SK-N-SH treated with all-trans-retinoic acid at 6 μM for 48 hours (cell line): Measurements from ENCODE around the gene VAT1L.

Experiments used
- ATAC-seq: fragments of 200-7000 bp; cut with Tn5 transposase; 3 replicates; pipeline ENCODE4 v1.9.1; 2020; ENCODE audit warnings: mild to moderate bottlenecking, moderate library complexity
- ARNTL ChIP-seq: fragments of 450-650 bp; formaldehyde crosslinking; IDR thresholded peaks from 2 replicates; pipeline ENCODE4 v1.5.0; 2020; ENCODE audit warnings: low read depth, mild to moderate bottlenecking, moderate library complexity, borderline replicate concordance
- BACH2 ChIP-seq: fragments of 250-450 bp; sonication (Bioruptor Pico); IDR thresholded peaks from 2 replicates; pipeline ENCODE4 v1.9.0; 2021; ENCODE audit warnings: mild to moderate bottlenecking, borderline replicate concordance
- CREB5 ChIP-seq: fragments of 250-450 bp; sonication (Bioruptor Pico); IDR thresholded peaks from 2 replicates; pipeline ENCODE4 v1.5.1; 2020; ENCODE audit warnings: low read depth, mild to moderate bottlenecking, moderate library complexity
- CSDC2 ChIP-seq: fragments of 250-450 bp; sonication (Bioruptor Pico); IDR thresholded peaks from 2 replicates; pipeline ENCODE4 v1.5.0; 2020; ENCODE audit warnings: mild to moderate bottlenecking, moderate library complexity
- CSRNP3 ChIP-seq: fragments of 250-450 bp; sonication (Bioruptor Pico); IDR thresholded peaks from 2 replicates; pipeline ENCODE4 v1.5.1; 2021; ENCODE audit warnings: mild to moderate bottlenecking, moderate library complexity
- ESRRG ChIP-seq: fragments of 250-450 bp; sonication (Bioruptor Pico); IDR thresholded peaks from 2 replicates; pipeline ENCODE4 v1.6.1; 2021; ENCODE audit warnings: mild to moderate bottlenecking
- GLIS3 ChIP-seq: fragments of 250-450 bp; sonication (Bioruptor Pico); IDR thresholded peaks from 2 replicates; pipeline ENCODE4 v1.5.0; 2020; ENCODE audit warnings: mild to moderate bottlenecking, moderate library complexity
- ISL1 ChIP-seq: fragments of 250-450 bp; sonication (Bioruptor Pico); IDR thresholded peaks from 2 replicates; pipeline ENCODE4 v2.1.2; 2022; ENCODE audit warnings: mild to moderate bottlenecking, moderate library complexity
- OSR1 ChIP-seq: fragments of 250-450 bp; sonication (Bioruptor Pico); IDR thresholded peaks from 2 replicates; pipeline ENCODE4 v1.8.0; 2022; ENCODE audit warnings: moderate library complexity, mild to moderate bottlenecking, inconsistent platforms
- PATZ1 ChIP-seq: fragments of 250-450 bp; sonication (Bioruptor Pico); IDR thresholded peaks from 2 replicates; pipeline ENCODE4 v1.8.0; 2020; ENCODE audit warnings: mild to moderate bottlenecking, moderate library complexity, borderline replicate concordance
- POU6F1 ChIP-seq: fragments of 250-450 bp; sonication (Bioruptor Pico); IDR thresholded peaks from 2 replicates; pipeline ENCODE4 v1.8.0; 2021; ENCODE audit warnings: low read depth, mild to moderate bottlenecking, moderate library complexity, borderline replicate concordance
- PPARA ChIP-seq: fragments of 250-450 bp; sonication (Bioruptor Pico); IDR thresholded peaks from 2 replicates; pipeline ENCODE4 v1.5.0; 2020; ENCODE audit warnings: mild to moderate bottlenecking, borderline replicate concordance
- RARB ChIP-seq: fragments of 250-450 bp; sonication (Bioruptor Pico); IDR thresholded peaks from 2 replicates; pipeline ENCODE4 v1.8.0; 2021; ENCODE audit warnings: mild to moderate bottlenecking, moderate library complexity
- SNAI2 ChIP-seq: fragments of 250-450 bp; sonication (Bioruptor Pico); IDR thresholded peaks from 2 replicates; pipeline ENCODE4 v1.5.0; 2020; ENCODE audit warnings: mild to moderate bottlenecking, moderate library complexity
- TCF4 ChIP-seq: fragments of 250-450 bp; sonication (Bioruptor Pico); IDR thresholded peaks from 2 replicates; pipeline ENCODE4 v1.8.0; 2021; ENCODE audit warnings: mild to moderate bottlenecking, moderate library complexity, borderline replicate concordance
- TOX ChIP-seq: fragments of 250-450 bp; sonication (Bioruptor Pico); IDR thresholded peaks from 2 replicates; pipeline ENCODE4 v1.8.0; 2021; ENCODE audit warnings: mild to moderate bottlenecking, moderate library complexity, borderline replicate concordance
- TSHZ2 ChIP-seq: fragments of 250-450 bp; sonication (Bioruptor Pico); IDR thresholded peaks from 2 replicates; pipeline ENCODE4 v1.5.0; 2020; ENCODE audit warnings: mild to moderate bottlenecking, moderate library complexity
- ZC3H10 ChIP-seq: fragments of 250-450 bp; sonication (Bioruptor Pico); IDR thresholded peaks from 2 replicates; pipeline ENCODE4 v1.5.1; 2021; ENCODE audit warnings: mild to moderate bottlenecking, moderate library complexity
- ZFP3 ChIP-seq: fragments of 250-450 bp; sonication (Bioruptor Pico); IDR thresholded peaks from 2 replicates; pipeline ENCODE4 v1.5.0; 2020; ENCODE audit warnings: mild to moderate bottlenecking, moderate library complexity
- ZFP30 ChIP-seq: fragments of 450-650 bp; formaldehyde crosslinking; IDR thresholded peaks from 2 replicates; pipeline ENCODE4 v1.5.0; 2022; ENCODE audit warnings: mild to moderate bottlenecking, moderate library complexity
- ZNF565 ChIP-seq: fragments of 450-650 bp; formaldehyde crosslinking; conservative IDR thresholded peaks from 2 replicates; pipeline ENCODE4 v1.5.0; 2020; ENCODE audit warnings: low read depth, mild to moderate bottlenecking, moderate library complexity
- ZNF70 ChIP-seq: fragments of 450-650 bp; formaldehyde crosslinking; IDR thresholded peaks from 2 replicates; pipeline ENCODE4 v1.5.0; 2020; ENCODE audit warnings: mild to moderate bottlenecking, moderate library complexity
- ZNF8 ChIP-seq: fragments of 450-650 bp; formaldehyde crosslinking; IDR thresholded peaks from 2 replicates; pipeline ENCODE4 v1.5.0; 2020; ENCODE audit warnings: mild to moderate bottlenecking, moderate library complexity

VAT1L gene

GRCh38 chr16:77995843-77996455, 207.6 kb downstream of the VAT1L start:
- TF ChIP-seq ZFP30: no peak
- no peak for TF ChIP-seq CSRNP3 (CRISPR knock-in tag)
- no peak for TF ChIP-seq CREB5 (CRISPR knock-in tag)
- TF ChIP-seq ISL1: no peak
- TF ChIP-seq ZNF8 (CRISPR knock-in tag): no peak
- TF ChIP-seq PPARA (CRISPR knock-in tag): no peak
- TF ChIP-seq ARNTL: no peak
- TF ChIP-seq CSDC2 (CRISPR knock-in tag): no peak
- TF ChIP-seq POU6F1 (CRISPR knock-in tag): no peak
- no peak for TF ChIP-seq BACH2 (CRISPR knock-in tag)
- TF ChIP-seq OSR1 (CRISPR knock-in tag): no peak
- TF ChIP-seq ZNF70 (CRISPR knock-in tag): no peak
- TF ChIP-seq ZC3H10 (CRISPR knock-in tag): no peak
- TF ChIP-seq SNAI2: no peak
- TF ChIP-seq, all 23 proteins: peak for 0
- no peak for ATAC-seq

GRCh38 chr16:77998350-77999023, 210.1 kb downstream of the VAT1L start:
- no peak for ATAC-seq
- TF ChIP-seq RARB (CRISPR knock-in tag): no peak
- TF ChIP-seq SNAI2: no peak
- TF ChIP-seq PPARA (CRISPR knock-in tag): no peak
- TF ChIP-seq TCF4 (CRISPR knock-in tag): no peak
- no peak for TF ChIP-seq TSHZ2
- no peak for TF ChIP-seq ZNF565 (CRISPR knock-in tag)
- TF ChIP-seq ZC3H10 (CRISPR knock-in tag): no peak
- TF ChIP-seq ZNF70 (CRISPR knock-in tag): no peak
- no peak for TF ChIP-seq TOX (CRISPR knock-in tag)
- TF ChIP-seq GLIS3 (CRISPR knock-in tag): no peak
- no peak for TF ChIP-seq ESRRG
- no peak for TF ChIP-seq BACH2 (CRISPR knock-in tag)
- no peak for TF ChIP-seq ZFP30
- TF ChIP-seq ARNTL: no peak
- no peak for TF ChIP-seq ZFP3 (CRISPR knock-in tag)
- TF ChIP-seq PATZ1 (CRISPR knock-in tag): no peak
